ENCODE data around the gene TRPC5OS.

The TRPC5OS gene

DNA sequence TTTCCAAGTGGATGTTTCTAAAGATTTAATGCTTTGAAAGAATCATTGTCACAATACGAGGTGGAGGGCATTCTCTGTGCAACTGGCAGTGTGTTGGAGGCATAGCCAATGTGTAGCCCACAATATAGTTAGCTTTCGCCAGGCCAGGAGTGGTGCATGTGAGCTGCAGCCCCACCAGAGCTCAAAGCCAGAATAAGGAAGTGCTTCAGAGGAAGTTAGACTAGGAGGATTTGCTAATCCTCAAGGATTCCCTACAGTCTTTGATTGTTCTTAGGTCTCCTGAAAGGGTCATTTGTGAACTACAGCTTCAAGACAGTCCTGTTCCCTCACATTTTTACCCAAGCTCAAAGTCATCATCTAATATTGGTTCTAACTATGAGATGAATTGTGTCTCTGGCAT, 16.4 kb downstream of the TRPC5OS start:
- no peak for DNase-seq (ENCODE audit: low read depth in 4 of 4, low spot score in 1 of 4)

DNA sequence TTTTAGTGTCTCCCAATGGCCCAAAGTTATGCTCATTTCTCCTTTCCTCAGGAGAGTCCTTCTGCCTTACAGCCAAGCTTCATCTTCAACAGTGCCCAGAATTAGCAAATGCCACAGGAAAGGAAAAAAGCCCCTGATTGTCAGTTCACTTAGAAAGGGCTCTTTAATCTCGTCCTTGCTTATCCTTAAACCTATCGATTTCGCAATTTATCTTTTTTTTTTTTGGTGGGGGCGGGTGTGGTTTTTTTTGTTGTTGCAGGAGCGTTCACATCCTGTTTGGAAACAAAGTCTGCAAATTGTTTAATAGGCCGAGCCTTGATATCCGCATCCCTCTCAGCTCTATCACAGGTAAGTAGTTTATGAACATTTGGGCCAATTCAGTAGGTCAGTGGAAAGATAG, 20.2 kb downstream of the TRPC5OS start:
- DNase-seq (ENCODE audit: low read depth in 4 of 4, low spot score in 1 of 4) = no peak

DNA sequence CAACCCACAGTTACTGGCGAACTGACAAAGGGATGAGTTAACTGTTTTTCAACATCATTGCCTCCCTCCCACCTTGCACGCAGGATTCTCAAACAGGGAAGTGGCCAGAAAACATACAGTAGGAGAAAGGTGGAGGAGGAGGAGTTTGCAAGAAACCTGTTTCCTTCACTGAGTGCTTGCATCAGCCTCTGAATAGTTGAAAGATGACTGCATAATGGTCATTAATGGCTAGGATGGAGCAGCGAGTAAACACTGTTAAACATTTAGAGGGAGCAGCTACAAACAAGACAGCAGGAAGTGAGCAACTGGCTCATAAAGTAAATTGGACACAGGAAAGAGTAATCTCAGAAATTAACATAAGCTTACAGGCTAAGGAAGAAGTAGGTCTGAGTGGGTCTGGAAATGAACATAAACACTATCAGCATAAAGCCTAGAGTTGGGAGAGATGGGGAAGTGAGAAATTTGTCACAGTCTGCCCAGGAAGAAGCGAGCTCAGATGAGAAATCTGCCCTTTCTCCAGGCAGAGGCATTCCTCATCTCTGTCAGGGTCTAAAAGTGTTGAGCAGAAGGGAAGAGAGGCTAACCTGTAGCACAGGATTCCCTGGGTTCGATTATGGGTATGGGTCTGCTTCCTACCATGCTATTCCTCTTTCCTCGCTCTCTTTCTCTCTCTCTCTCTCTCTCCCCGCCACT, 38.6 kb downstream of the TRPC5OS start:
- DNase-seq (ENCODE audit: low read depth in 4 of 4, low spot score in 1 of 4) = no peak

DNA sequence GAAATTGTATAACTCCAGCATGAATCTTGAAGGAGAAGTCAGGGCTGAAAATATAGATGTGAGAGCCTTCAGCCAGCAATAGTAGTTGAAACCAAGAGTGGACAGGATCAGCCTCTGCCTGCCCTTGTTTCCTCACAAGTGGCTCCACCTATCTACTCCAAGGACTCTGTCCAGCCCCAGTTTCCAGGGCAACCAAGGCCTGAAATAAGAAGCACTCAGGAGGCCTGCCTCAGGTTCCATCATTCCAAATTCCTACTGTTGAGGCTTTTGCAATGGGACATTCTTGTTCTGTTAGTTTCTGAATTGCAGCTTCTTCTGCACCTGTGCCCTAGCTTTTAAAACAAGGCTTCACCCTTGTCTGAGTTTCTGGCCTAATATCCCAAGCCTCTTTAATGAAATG, 41.6 kb downstream of the TRPC5OS start:
- no peak for DNase-seq (ENCODE audit: low read depth in 4 of 4, low spot score in 1 of 4)

DNA sequence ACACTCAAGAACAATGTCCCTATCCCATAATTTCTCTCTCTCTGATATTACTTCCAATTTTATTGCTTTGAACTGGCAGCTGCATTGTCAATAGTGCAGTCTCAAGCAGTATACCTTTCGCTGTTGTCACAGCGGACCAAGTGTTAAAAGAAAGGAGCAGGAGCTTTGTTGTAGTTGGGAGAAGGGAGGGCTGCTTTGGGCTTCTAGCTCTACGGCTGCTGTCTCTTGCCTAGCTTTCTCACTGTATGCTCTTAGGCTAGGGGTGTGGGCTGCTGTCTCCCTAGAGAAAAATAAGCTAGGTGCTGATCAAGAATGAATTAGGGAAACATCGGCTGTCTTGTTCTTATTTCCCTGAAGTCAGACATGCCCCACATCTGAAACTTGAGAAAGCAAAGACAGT, 52.5 kb downstream of the TRPC5OS start:
- no peak for DNase-seq (ENCODE audit: low read depth in 4 of 4, low spot score in 1 of 4)
